NCI-H748 treated with DMSO at 0.1 percent for 48 hours (cell line): ENCODE data around the gene LONP2.
"Not testable (repeated sequence)": the region's sequence is repeated elsewhere in the genome, so short reads cannot be mapped to it uniquely, and the experiment has no call there.

Experiments used
- DNase-seq: peaks from one replicate; lab custom pipeline; 2025; lab: John Stamatoyannopoulos, UW

LONP2 gene

GRCh38 chr16:48340054-48340453 lies 96.0 kb downstream of the LONP2 start:
- DNase-seq = no peak

DNA sequence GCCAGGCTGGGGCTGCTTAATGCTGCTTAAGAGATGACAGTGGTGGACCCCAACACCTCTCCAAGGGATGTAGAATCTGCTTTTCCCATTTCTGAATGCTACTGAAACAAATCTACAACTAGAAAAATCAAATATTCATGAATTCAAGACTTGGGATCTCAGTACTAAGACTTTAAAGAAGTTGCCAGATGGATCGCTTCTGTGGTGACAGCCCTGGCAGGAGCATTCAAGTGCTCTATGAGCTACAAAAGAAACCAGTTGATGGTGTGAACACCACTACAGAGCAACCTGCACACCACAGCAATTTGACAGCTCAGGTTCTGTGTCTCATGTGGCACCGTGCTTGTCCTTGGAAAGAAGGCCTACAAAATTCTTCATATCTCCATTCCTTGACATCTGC lies 98.5 kb downstream of the LONP2 start:
- DNase-seq = no peak

DNA sequence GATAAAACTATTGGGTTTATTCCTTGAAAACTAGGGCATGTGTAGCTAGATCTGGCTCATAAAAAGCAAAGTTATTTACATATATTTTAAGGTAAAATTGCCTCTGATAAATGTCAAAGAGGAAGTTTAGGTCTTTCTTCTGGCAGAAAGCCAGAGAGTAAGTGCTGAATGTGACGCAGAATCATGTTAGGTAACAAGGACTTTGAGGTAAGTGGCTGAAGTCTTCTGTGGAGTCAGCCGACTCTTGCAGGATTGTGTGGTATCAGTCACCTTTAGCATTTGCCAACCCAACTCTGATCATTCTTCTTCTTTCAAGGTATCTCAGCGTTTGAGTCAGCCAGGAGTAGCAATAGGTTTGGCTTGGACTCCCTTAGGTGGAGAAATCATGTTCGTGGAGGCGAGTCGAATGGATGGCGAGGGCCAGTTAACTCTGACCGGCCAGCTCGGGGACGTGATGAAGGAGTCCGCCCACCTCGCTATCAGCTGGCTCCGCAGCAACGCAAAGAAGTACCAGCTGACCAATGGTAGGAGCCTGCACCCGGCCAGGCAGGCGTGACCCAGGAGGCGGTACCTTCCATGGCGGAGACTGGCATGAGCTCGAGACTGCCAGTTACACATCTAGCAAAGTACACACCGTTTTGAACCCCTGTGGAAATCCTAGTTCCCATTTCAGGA lies 103.2 kb downstream of the LONP2 start:
- DNase-seq = no peak

DNA sequence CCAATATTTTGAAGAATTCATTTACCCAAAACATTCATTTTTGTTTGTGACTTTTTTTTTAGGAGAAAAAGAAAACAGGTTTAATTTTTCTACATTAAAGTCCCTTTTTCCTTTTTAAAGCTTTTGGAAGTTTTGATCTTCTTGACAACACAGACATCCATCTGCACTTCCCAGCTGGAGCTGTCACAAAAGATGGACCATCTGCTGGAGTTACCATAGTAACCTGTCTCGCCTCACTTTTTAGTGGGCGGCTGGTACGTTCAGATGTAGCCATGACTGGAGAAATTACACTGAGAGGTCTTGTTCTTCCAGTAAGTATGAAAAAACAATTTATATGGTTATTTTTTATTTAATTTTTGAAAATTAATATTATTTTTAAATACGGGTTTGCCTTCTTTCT lies 103.9 kb downstream of the LONP2 start:
- DNase-seq = no peak

DNA sequence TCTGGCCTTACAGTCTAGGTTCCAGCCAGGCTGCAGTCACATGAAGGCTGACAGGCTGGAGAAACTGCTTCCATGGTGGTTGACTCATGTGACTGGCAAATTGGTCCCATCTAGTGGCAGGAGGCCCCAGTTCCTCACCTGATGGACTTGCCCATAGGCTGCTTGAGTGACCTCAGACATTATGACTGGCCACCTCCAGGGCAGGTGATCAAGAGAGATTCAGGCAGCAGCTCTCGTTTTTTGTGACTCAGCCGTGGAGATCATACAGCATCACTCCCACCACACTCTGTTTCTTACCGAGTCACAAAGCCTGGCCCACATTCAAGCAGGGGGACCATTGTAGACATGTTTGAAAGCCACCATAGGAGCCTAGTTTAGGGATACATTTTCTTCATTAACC lies 106.6 kb downstream of the LONP2 start:
- DNase-seq = no peak

DNA sequence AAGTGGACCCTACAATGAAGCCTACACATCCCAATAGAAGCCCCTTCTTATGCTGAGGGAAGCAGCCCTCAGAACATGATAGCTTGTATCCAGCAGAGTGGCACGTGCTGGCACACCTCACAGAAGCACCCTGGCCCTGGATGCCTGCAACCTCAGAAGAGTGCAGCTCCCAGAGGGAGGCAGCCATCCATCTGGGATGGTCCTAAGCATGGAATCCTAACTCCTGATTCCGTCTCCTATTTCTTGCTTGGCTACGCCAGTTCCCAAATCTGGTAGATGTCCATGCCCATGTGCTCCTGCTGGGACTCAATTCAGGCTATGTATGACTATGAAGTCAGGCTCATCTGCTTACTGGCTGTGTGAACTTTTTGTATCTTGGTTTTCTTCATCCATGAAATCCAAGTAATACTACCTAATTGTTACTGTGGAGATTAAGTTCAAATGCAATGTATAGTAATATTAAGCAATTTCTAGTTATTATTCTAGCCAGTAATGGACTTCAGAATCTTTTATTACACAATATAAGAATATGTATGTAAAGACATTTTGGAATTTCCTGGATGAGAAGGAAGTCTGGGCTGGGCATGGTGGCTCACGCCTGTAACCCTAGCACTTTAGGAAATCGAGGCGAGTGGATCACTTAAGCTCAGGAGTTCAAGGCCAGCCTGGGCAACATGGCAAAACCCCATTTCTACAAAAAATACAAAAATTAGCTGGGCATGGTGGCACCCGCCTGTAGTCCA lies 108.7 kb downstream of the LONP2 start:
- DNase-seq = no peak

GRCh38 chr16:48353565-48354163 lies 109.6 kb downstream of the LONP2 start:
- peak; percentile 27 for DNase-seq

DNA sequence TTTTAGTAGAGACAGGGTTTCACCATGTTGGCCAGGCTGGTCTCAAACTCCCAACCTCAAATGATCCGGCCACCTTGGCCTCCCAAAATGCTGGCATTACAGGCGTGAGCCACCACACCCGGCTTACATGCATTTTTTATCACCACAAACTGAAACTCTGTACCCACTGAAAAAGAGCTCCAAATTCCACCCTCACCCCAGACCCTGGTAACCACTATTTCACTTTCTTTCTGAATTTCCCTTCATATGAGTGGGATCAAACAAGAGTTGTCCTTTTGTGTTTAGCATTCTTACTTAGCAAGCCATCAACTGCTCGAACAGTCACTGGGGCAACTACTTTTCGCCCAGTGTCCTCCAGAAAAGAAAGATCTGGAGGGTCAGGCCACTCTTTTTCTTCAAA lies 110.3 kb downstream of the LONP2 start:
- not testable (repeated sequence) for DNase-seq

DNA sequence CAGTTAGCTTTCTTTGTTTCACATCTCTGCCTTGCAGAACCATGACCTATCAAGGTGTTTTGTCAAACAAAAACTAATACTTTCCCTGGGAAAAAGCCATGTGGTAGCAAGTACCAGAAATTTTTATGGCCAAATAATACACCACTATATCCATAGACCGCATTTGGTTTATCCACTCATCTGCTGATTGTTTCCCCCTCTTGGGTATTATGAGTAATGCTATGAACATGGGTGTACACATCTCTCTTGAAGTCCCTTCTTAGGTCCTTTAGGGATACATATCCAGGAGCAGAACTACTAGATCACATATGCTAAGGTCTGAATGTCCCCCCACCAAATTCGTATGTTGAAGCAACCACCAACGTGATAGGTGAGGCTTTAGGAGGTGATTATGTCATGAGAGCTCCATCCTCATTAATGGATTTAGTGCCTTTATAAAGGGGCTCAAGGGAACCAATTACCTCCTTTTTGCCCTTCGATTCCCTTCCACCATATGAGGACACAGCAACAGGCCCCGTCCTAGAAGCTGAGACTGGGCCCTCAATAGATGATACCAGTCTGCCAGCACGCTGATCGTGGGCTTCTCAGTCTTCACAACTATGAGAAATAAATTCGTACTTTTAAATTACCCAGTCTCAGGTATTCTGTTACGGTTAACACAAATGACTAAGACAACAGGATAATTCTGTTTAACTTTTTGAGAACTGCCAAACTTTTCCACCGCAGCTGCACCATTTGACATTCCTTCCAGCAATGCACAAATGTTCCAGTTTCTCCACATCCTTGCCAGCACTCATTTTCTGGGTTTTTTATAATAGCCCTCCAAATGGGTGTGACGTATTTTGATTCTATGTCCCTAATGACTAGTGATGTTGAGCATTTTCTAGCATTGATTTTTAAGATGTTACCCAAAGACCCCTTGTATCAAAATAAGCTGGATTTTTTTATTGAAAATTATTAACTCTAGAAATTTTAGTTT lies 111.1 kb downstream of the LONP2 start:
- DNase-seq = no peak

DNA sequence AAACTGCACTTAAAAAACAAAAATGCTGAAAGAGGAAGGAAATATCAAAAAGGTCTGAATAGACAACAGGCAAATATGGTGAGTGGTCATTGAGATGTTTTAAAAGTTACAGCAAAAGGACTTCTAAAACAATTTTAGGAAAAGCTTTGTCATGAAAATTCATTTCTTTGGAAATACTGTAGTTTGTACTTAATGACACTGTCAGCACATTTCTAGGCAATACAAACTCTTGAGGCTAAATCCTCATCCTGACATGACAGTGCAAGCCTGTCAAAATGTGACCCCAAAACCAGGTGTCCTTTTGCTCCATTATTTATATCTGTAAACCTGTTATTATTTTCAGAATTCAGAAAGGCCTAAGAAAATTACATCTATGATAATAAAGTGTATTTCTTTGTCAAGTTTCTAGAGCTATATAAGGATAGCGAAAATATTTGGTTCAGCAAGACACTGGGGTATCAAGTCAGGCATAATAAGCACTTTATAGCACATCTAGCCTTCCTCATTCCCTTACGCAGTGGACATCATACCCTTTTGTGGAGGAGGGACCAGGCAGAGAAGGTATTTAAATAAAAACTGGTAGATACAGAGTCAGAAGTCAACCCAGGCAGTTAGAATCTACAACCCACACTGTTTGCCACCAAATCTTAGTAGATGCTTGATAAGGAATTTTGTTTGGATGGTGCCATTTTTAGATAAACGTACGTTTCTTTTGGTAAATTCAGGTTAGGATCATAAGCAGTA lies 112.7 kb downstream of the LONP2 start:
- no peak for DNase-seq

- no peak for DNase-seq
Measured at GRCh38 chr16:48358419-48358818, 114.3 kb downstream of the LONP2 start.

DNA sequence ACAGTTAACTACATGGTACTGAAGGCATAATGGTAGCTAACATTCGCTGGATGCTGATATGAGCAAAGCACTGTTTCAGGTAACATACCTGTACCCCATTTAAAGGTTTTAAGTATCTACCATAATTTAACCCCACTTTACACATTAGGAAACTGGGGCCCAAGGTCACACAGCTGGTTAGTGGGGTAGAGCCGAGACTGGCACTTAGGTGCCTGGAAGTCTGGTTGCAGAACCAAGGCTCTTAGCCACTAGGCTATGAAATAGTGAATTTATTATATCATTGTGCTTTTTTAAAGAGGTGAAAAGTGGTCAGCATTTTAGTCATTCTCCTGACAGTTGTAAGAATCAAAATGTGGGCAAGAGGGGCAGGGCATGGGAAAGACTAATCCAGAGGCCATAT lies 115.9 kb downstream of the LONP2 start:
- DNase-seq = no peak

DNA sequence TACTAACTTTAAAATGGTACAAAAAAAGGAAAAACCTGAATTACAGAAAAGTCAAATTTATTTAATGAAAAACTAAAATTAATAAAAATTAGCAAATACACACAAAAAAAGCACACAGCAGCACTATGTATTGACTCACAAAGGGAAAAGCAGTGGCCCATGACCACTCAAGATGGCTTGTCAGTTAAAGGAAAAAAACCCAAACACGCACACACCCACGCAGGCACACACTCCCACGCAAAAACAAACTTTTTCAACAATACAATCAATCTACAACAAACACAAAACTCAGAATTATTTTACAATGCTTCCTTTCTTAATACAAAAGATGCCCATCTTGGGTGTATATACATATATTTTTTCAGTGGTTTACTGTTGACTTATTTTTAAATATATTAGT lies 116.9 kb downstream of the LONP2 start:
- no peak for DNase-seq

DNA sequence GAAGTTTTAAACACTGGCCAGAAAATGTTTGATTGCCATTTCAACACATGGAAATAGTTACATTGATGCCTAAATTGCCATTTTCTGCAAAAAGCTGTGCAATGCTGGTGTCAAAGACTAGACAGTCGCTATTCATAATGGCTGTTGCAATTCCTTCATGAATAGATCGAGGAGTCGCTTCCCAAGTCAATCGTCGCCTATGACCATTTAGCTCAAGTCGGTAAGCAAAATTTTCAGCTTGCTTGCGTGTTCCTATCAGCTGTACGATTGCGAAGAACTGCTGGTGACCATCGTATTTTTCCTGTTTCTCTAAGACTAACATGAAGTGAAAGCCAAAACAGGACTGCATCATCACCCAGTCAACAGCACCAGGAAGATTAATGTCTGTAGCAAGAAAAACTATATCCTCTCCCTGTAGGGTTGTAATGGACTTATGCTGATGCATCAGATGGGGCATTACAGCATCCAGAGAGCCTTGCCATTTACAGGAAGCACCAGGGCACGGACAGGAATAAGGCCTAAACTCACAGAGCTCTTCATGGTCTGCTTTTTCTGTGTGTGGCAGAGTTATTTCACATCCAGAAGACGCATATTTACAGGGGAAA lies 117.5 kb downstream of the LONP2 start:
- no peak for DNase-seq

GRCh38 chr16:48365025-48365600 lies 121.0 kb downstream of the LONP2 start:
- DNase-seq = no peak

DNA sequence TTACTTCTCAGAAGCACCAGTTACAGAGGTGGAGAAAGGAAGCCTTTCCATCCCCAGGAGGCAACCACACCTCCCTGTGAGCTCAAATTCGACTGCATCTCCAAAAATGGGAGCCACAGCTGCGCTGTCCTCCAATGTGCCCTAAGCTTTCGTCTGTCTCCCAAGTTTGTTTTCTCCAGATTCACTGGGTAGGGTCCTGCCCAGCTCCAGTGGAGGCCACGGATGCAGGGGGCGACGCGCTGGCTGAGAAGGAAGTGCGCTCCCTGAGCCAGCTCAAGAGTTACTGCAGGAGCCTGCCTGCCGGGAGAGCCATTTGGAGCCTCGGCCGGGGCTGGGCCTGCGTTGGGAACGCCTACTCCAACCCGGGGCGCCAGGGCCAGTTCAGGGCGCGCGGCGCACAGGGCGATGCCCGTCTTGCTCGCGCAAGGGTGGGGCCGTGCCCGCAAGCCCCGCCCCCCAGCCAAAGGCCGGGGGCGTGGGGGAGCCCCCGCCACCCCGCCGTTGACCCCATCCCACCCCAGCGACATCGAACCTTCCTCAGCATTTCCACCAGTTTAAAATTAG lies 121.6 kb downstream of the LONP2 start:
- DNase-seq = peak; percentile 40

GRCh38 chr16:48366165-48367093 lies 122.3 kb downstream of the LONP2 start:
- DNase-seq = peak; percentile 21

- DNase-seq = no peak
Measured at GRCh38 chr16:48367441-48368049, 123.4 kb downstream of the LONP2 start.

DNA sequence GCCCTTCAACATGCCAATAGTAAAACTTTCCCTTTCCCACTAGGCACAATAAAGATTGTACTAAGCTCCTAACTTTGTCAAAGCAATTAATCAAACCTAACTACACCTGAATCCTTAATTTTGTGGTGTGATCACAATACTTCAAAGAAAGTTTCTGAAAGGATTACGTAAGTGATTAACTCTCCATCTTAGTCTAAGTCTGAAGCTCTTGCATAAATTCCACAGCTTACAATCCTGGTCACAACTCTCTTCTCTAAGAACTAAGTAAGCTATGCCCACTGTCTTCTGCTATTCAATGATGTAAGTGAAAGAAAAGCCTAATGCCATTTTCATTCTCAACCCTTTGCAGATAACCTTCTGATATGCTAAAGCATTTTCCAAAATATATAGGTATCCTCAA lies 125.7 kb downstream of the LONP2 start:
- no peak for DNase-seq
